Hepatocyte (in vitro differentiated cells): ENCODE measurements around the gene OR2AG2. TPM values are rescaled to one million over a fixed set of nuclear protein-coding genes. Genes with fewer than 3 reads are reported as not detected.

Experiments used
- DNase-seq: peaks from one replicate; pipeline ENCODE4 v3.0.0-alpha.2; 2016; ENCODE audit warnings: low spot score
- H2AFZ ChIP-seq: fragments of 200-600 bp; sonication (generic); 2 replicates; pipeline ENCODE4 v1.6.0; 2016; ENCODE audit warnings: antibody characterized with exemption, mild to moderate bottlenecking
- H3K27ac ChIP-seq: fragments of 200-600 bp; sonication (generic); 2 replicates; pipeline ENCODE4 v1.5.1; 2016; ENCODE audit warnings: mild to moderate bottlenecking
- H3K27me3 ChIP-seq: fragments of 200-600 bp; sonication (generic); 2 replicates; pipeline ENCODE4 v1.6.1; 2016
- H3K36me3 ChIP-seq: fragments of 200-600 bp; sonication (generic); replicated peaks from 2 replicates; pipeline ENCODE4 v1.5.1; 2016; ENCODE audit warnings: low read depth; ENCODE audit not compliant: insufficient read depth
- H3K4me1 ChIP-seq: fragments of 200-600 bp; sonication (generic); 2 replicates; pipeline ENCODE4 v1.5.1; 2016; ENCODE audit warnings: mild to moderate bottlenecking, moderate library complexity; ENCODE audit not compliant: insufficient read depth
- H3K4me2 ChIP-seq: fragments of 200-600 bp; sonication (generic); 2 replicates; pipeline ENCODE4 v1.6.0; 2016
- H3K4me3 ChIP-seq: fragments of 200-600 bp; sonication (generic); 2 replicates; pipeline ENCODE4 v1.5.1; 2016; ENCODE audit warnings: mild to moderate bottlenecking
- H3K79me2 ChIP-seq: fragments of 200-600 bp; sonication (generic); 2 replicates; pipeline ENCODE4 v1.6.0; 2017; ENCODE audit warnings: mild to moderate bottlenecking
- H3K9me2 ChIP-seq: fragments of 200-600 bp; sonication (generic); replicated peaks from 2 replicates; pipeline ENCODE4 v1.6.0; 2017; ENCODE audit warnings: mild to moderate bottlenecking; ENCODE audit not compliant: insufficient read depth
- H3K9me3 ChIP-seq: fragments of 200-600 bp; sonication (generic); 2 replicates; pipeline ENCODE4 v1.5.1; 2016; ENCODE audit warnings: low read depth, mild to moderate bottlenecking
- H4K20me1 ChIP-seq: fragments of 200-600 bp; sonication (generic); 2 replicates; pipeline ENCODE4 v1.6.0; 2016; ENCODE audit warnings: mild to moderate bottlenecking; ENCODE audit not compliant: insufficient read depth, poor library complexity, severe bottlenecking
- CTCF ChIP-seq: fragments of 200-600 bp; sonication (generic); IDR thresholded peaks from 2 replicates; pipeline ENCODE4 v1.5.1; 2016; ENCODE audit warnings: antibody characterized with exemption, mild to moderate bottlenecking; ENCODE audit not compliant: poor library complexity
- EZH2 ChIP-seq: fragments of 200-600 bp; sonication (generic); IDR thresholded peaks from 2 replicates; pipeline ENCODE4 v1.6.1; 2016; ENCODE audit warnings: antibody characterized with exemption, mild to moderate bottlenecking, borderline replicate concordance
- EZH2phosphoT487 ChIP-seq: fragments of 200-600 bp; sonication (generic); IDR thresholded peaks from one replicate; pipeline ENCODE4 v1.6.1; 2018; ENCODE audit warnings: antibody characterized with exemption, mild to moderate bottlenecking, low read depth, moderate library complexity; ENCODE audit not compliant: unreplicated experiment, severe bottlenecking
- WGBS: methylation state at CpG from one replicate; pipeline ENCODE4 v1.1.6; 2016; ENCODE audit warnings: low lambda C conversion rate; ENCODE audit errors: missing lambda C conversion rate; 5-methylcytosine and 5-hydroxymethylcytosine counted together
- polyA plus RNA-seq: library from polyadenylated mRNA; unstranded; fragments of >200 nt; fragmentation: Nextera tagmentation; extraction: Ambion mirVana; gene quantifications from 2 replicates; pipeline ENCODE4 v1.2.1, GENCODE V29; 2016
- total RNA-seq: library from RNA; depleted of rRNA; stranded (reverse); fragments of >200 nt; gene quantifications from 2 replicates; pipeline ENCODE4 v1.2.3, GENCODE V29; 2014

The OR2AG2 gene
- total RNA-seq (0.12 and 0.27 TPM in 2 replicates), polyA plus RNA-seq (not detected in 2 replicates)

- no peaks in the 10 kb centered on the region for H3K4me1 ChIP-seq
- no peak within 1 kb of the TSS for H3K27ac ChIP-seq
- no peaks in the 10 kb centered on the region for H4K20me1 ChIP-seq
- no peaks in the 10 kb centered on the region for H3K27me3 ChIP-seq
- no peak for TF ChIP-seq EZH2
- no peak for TF ChIP-seq CTCF
- TF ChIP-seq EZH2phosphoT487 = no peak
- no peaks in the 10 kb centered on the region for H3K79me2 ChIP-seq
- H3K36me3 ChIP-seq = no peaks in the 10 kb centered on the region
- H3K4me3 ChIP-seq = no peak within 1 kb of the TSS
- H3K9me2 ChIP-seq = no peaks in the 10 kb centered on the region
- no peak within 1 kb of the TSS for H3K4me2 ChIP-seq
- 72% methylated on average over 4 of the region's 4 CpGs for WGBS
- H2AFZ ChIP-seq = no peak within 1 kb of the TSS
- H3K9me3 ChIP-seq = no peaks in the 10 kb centered on the region
- no peak for DNase-seq
Measured at GRCh38 chr11:6771926-6772893, at the start of gene OR2AG2. TSS of gene OR2AG2 (minus strand) at chr11:6771976. CDS start at chr11:6768957, 3,019 bp downstream.

GRCh38 chr11:6818967-6819366 is 47.2 kb upstream of the OR2AG2 start:
- H3K27ac ChIP-seq = no peak overlapping the region
- no peak overlapping the region for H3K4me3 ChIP-seq
- 91% methylated on average over 5 of the region's 5 CpGs for WGBS
- no peak for TF ChIP-seq CTCF
- no peak for TF ChIP-seq EZH2phosphoT487
- no peak for TF ChIP-seq EZH2
- no peaks in the 10 kb centered on the region for H3K36me3 ChIP-seq
- H3K9me2 ChIP-seq = no peaks in the 10 kb centered on the region
- H3K9me3 ChIP-seq = no peaks in the 10 kb centered on the region
- no peaks in the 10 kb centered on the region for H3K27me3 ChIP-seq
- H3K79me2 ChIP-seq = no peaks in the 10 kb centered on the region
- no peak overlapping the region for H2AFZ ChIP-seq
- no peak for DNase-seq
- no peak overlapping the region for H3K4me2 ChIP-seq
- H3K4me1 ChIP-seq = no peaks in the 10 kb centered on the region
- H4K20me1 ChIP-seq = no peaks in the 10 kb centered on the region

- 52% methylated on average over 1 of the region's 1 CpG for WGBS
- H3K27me3 ChIP-seq = no peaks in the 10 kb centered on the region
- H4K20me1 ChIP-seq = no peaks in the 10 kb centered on the region
Measured at GRCh38 chr11:6817694-6818093, 45.9 kb upstream of the OR2AG2 start.

More at GRCh38 chr11:6817694-6818093, 45.9 kb upstream of the OR2AG2 start:
- Histone ChIP-seq H3K9me2 (no peaks in the 10 kb centered on the region), H3K27ac (no peak overlapping the region), H3K4me2 (no peak overlapping the region), H3K4me3 (no peak overlapping the region), H3K79me2 (no peaks in the 10 kb centered on the region), H3K4me1 (no peaks in the 10 kb centered on the region), H2AFZ (no peak overlapping the region), H3K9me3 (no peaks in the 10 kb centered on the region), H3K36me3 (no peaks in the 10 kb centered on the region)
- DNase-seq = no peak
- no peak for TF ChIP-seq EZH2phosphoT487
- TF ChIP-seq CTCF = no peak
